ENCODE measurements around the gene OXNAD1. TPM values are rescaled to one million over a fixed set of nuclear protein-coding genes. Genes with fewer than 3 reads are reported as not detected.

Gene OXNAD1
- total RNA-seq, 1 experiment from 2014 or later = 18.5 TPM

GRCh38 chr3:16288664-16289063, 23.7 kb downstream of the OXNAD1 start:
- no peaks in the 10 kb centered on the region for H3K9me3 ChIP-seq (ENCODE audit: insufficient read depth, low read depth)
- no TSS peak for BruUV-seq (replicated peaks)

GRCh38 chr3:16289144-16289889, 24.3 kb downstream of the OXNAD1 start:
- no peak overlapping the region for H3K27ac ChIP-seq
- TF ChIP-seq CTCF (conservative IDR thresholded peaks at IDR 0.05) = no peak
- TF ChIP-seq EZH2 (IDR thresholded peaks at IDR 0.05; ENCODE audit: low read depth) = no peak
- H3K4me1 ChIP-seq (replicated peaks; ENCODE audit: insufficient read depth) = no peaks in the 10 kb centered on the region
- H3F3A ChIP-seq (ENCODE audit: insufficient read depth, low read depth) = no peaks in the 10 kb centered on the region
- no peaks in the 10 kb centered on the region for H3K9me3 ChIP-seq (ENCODE audit: insufficient read depth, low read depth)
- H4K20me1 ChIP-seq (ENCODE audit: insufficient read depth) = peaks cover 7% of the 10 kb centered on the region; the same call in 1 of the 2 replicates
- CTCF ChIA-PET = interaction anchor here (1.2 kb wide), 1 partner anchor 261 kb away, joined by 4 read pairs; no protein-coding TSS in a partner anchor
- intact Hi-C loops (cut with micrococcal nuclease; ENCODE audit: unreplicated experiment) = no loop called here
- peaks cover 6% of the 10 kb centered on the region; the same call in 1 of the 2 replicates for H3K36me3 ChIP-seq (ENCODE audit: low read depth)
- no TSS peak for BruUV-seq (replicated peaks)
- POLR2A ChIA-PET (ENCODE audit: unreplicated experiment) = no interaction called here
- H3K27me3 ChIP-seq (ENCODE audit: insufficient read depth, low read depth) = no peaks in the 10 kb centered on the region
- 0 out of 2 replicates have a peak, but pooled peaks cover 4% of the 10 kb centered on the region for H3K79me2 ChIP-seq (ENCODE audit: low read depth)
- H3K4me3 ChIP-seq = no peak overlapping the region
- no peak overlapping the region for H2AFZ ChIP-seq
- no peaks in the 10 kb centered on the region for H3K9me2 ChIP-seq (ENCODE audit: insufficient read depth)
- no peak for DNase-seq
- no peak overlapping the region for H3K4me2 ChIP-seq

More at GRCh38 chr3:16288664-16289063, 23.7 kb downstream of the OXNAD1 start:
- Histone ChIP-seq H3K4me2 (no peak overlapping the region), H4K20me1 (ENCODE audit: insufficient read depth) (peaks cover 7% of the 10 kb centered on the region; the same call in 1 of the 2 replicates), H3K4me3 (no peak overlapping the region), H3K27ac (no peak overlapping the region), H2AFZ (no peak overlapping the region), H3K36me3 (ENCODE audit: low read depth) (peaks cover 6% of the 10 kb centered on the region; the same call in 1 of the 2 replicates), H3K79me2 (ENCODE audit: low read depth) (0 out of 2 replicates have a peak, but pooled peaks cover 4% of the 10 kb centered on the region), H3K27me3 (ENCODE audit: insufficient read depth, low read depth) (no peaks in the 10 kb centered on the region), H3K9me2 (ENCODE audit: insufficient read depth) (no peaks in the 10 kb centered on the region), H3K4me1 (replicated peaks; ENCODE audit: insufficient read depth) (no peaks in the 10 kb centered on the region), H3F3A (ENCODE audit: insufficient read depth, low read depth) (no peaks in the 10 kb centered on the region)
- ChIA-PET POLR2A (ENCODE audit: unreplicated experiment) (no interaction called here), CTCF (interaction anchor here (1.2 kb wide), 1 partner anchor 261 kb away, joined by 4 read pairs; no protein-coding TSS in a partner anchor)
- intact Hi-C loops (cut with micrococcal nuclease; ENCODE audit: unreplicated experiment) = no loop called here
- TF ChIP-seq CTCF (conservative IDR thresholded peaks at IDR 0.05) = no peak
- no peak for TF ChIP-seq EZH2 (IDR thresholded peaks at IDR 0.05; ENCODE audit: low read depth)
- DNase-seq = no peak

- no peaks in the 10 kb centered on the region for H3K9me3 ChIP-seq (ENCODE audit: insufficient read depth, low read depth)
- H3K27me3 ChIP-seq (ENCODE audit: insufficient read depth, low read depth) = no peaks in the 10 kb centered on the region
- peak in 1 of 2 experiments; percentile 26 for DNase-seq
- H3K9me2 ChIP-seq (ENCODE audit: insufficient read depth) = no peaks in the 10 kb centered on the region
- H4K20me1 ChIP-seq (ENCODE audit: insufficient read depth) = peaks cover 7% of the 10 kb centered on the region; the same call in 1 of the 2 replicates
- no peaks in the 10 kb centered on the region for H3K4me1 ChIP-seq (replicated peaks; ENCODE audit: insufficient read depth)
- H3K4me2 ChIP-seq = no peak overlapping the region
- CTCF ChIA-PET = interaction anchor here (0.5 to 1.0 kb wide), 4 partner anchors 18 to 735 kb away, joined by 3 to 5 read pairs (median 4); no protein-coding TSS in a partner anchor
- no peak overlapping the region for H3K27ac ChIP-seq
- H3F3A ChIP-seq (ENCODE audit: insufficient read depth, low read depth) = no peaks in the 10 kb centered on the region
- BruUV-seq (replicated peaks) = no TSS peak
- POLR2A ChIA-PET (ENCODE audit: unreplicated experiment) = no interaction called here
- H3K4me3 ChIP-seq = no peak overlapping the region
- peak; percentile 91 for TF ChIP-seq CTCF (conservative IDR thresholded peaks at IDR 0.05)
- no peak for TF ChIP-seq EZH2 (IDR thresholded peaks at IDR 0.05; ENCODE audit: low read depth)
- H3K79me2 ChIP-seq (ENCODE audit: low read depth) = 0 out of 2 replicates have a peak, but pooled peaks cover 4% of the 10 kb centered on the region
- peaks cover 9% of the 10 kb centered on the region; the same call in 1 of the 2 replicates for H3K36me3 ChIP-seq (ENCODE audit: low read depth)
- no peak overlapping the region for H2AFZ ChIP-seq
- intact Hi-C loops (cut with micrococcal nuclease; ENCODE audit: unreplicated experiment) = loop anchor here (1.0 to 10.0 kb wide), 5 partner anchors 260 to 1125 kb away; no protein-coding TSS in a partner anchor
Observed at GRCh38 chr3:16290007-16290826, 25.2 kb downstream of the OXNAD1 start.
